ENCODE measurements around the gene AP2A2. TPM values are rescaled to one million over a fixed set of nuclear protein-coding genes. Genes with fewer than 3 reads are reported as not detected.

The AP2A2 gene
- total RNA-seq, 2 experiments from 2014 or later: 24.9 to 43.0 TPM

GRCh38 chr11:1005928-1006327, 80.3 kb downstream of the AP2A2 start:
- Histone ChIP-seq H3K36me3 (ENCODE audit: insufficient read depth, low read length) (peaks cover 44% of the 10 kb centered on the region; the same call in 1 of the 2 replicates), H4K20me1 (ENCODE audit: insufficient read depth, low read length) (no peaks in the 10 kb centered on the region), H3K4me2 (ENCODE audit: low read length) (no peak overlapping the region), H3K4me1 (ENCODE audit: insufficient read depth, low read length, poor library complexity, severe bottlenecking) (no peaks in the 10 kb centered on the region), H3K79me2 (ENCODE audit: insufficient read depth, low read depth, low read length) (no peaks in the 10 kb centered on the region), H2AFZ (ENCODE audit: low read length) (no peak overlapping the region), H3K9me2 (ENCODE audit: insufficient read depth, low read length) (no peaks in the 10 kb centered on the region), H3K4me3 (ENCODE audit: low read depth, low read length, poor library complexity, severe bottlenecking) (no peak overlapping the region), H3K27ac (ENCODE audit: low read depth, low read length, poor library complexity, severe bottlenecking) (no peak overlapping the region), H3K9me3 (ENCODE audit: low read length) (no peaks in the 10 kb centered on the region)
- no TSS peak for BruUV-seq (replicated peaks)
- ChIA-PET CTCF (ENCODE audit: unreplicated experiment) (no interaction called here), POLR2A (no interaction called here)
- intact Hi-C loops (cut with micrococcal nuclease; ENCODE audit: unreplicated experiment): no loop called here
- no peak for DNase-seq (ENCODE audit: low spot score)
- TF ChIP-seq CTCF (conservative IDR thresholded peaks at IDR 0.05; ENCODE audit: low read length) (no peak), EZH2phosphoT487 (IDR thresholded peaks at IDR 0.05; ENCODE audit: borderline replicate concordance, low read depth, low read length) (no peak)

- Histone ChIP-seq H3K4me2 (ENCODE audit: low read length) (no peak overlapping the region), H3K36me3 (ENCODE audit: insufficient read depth, low read length) (peaks cover 44% of the 10 kb centered on the region; the same call in 1 of the 2 replicates), H3K4me1 (ENCODE audit: insufficient read depth, low read length, poor library complexity, severe bottlenecking) (no peaks in the 10 kb centered on the region), H2AFZ (ENCODE audit: low read length) (no peak overlapping the region), H3K27ac (ENCODE audit: low read depth, low read length, poor library complexity, severe bottlenecking) (no peak overlapping the region), H3K9me3 (ENCODE audit: low read length) (no peaks in the 10 kb centered on the region), H3K9me2 (ENCODE audit: insufficient read depth, low read length) (no peaks in the 10 kb centered on the region), H3K79me2 (ENCODE audit: insufficient read depth, low read depth, low read length) (no peaks in the 10 kb centered on the region), H4K20me1 (ENCODE audit: insufficient read depth, low read length) (no peaks in the 10 kb centered on the region), H3K4me3 (ENCODE audit: low read depth, low read length, poor library complexity, severe bottlenecking) (no peak overlapping the region)
- CTCF ChIA-PET (ENCODE audit: unreplicated experiment): no interaction called here
- TF ChIP-seq EZH2phosphoT487 (IDR thresholded peaks at IDR 0.05; ENCODE audit: borderline replicate concordance, low read depth, low read length) (no peak), CTCF (conservative IDR thresholded peaks at IDR 0.05; ENCODE audit: low read length) (no peak)
- intact Hi-C loops (cut with micrococcal nuclease; ENCODE audit: unreplicated experiment): no loop called here
- no TSS peak for BruUV-seq (replicated peaks)
- no peak for DNase-seq (ENCODE audit: low spot score)
- POLR2A ChIA-PET: no interaction called here
Measured at GRCh38 chr11:1006762-1007161, 81.1 kb downstream of the AP2A2 start.

GRCh38 chr11:1007279-1007678, 81.6 kb downstream of the AP2A2 start:
- no TSS peak for BruUV-seq (replicated peaks)
- peaks cover 39% of the 10 kb centered on the region; the same call in 1 of the 2 replicates for H3K36me3 ChIP-seq (ENCODE audit: insufficient read depth, low read length)

More at GRCh38 chr11:1007279-1007678, 81.6 kb downstream of the AP2A2 start:
- ChIA-PET POLR2A (no interaction called here), CTCF (ENCODE audit: unreplicated experiment) (no interaction called here)
- no peaks in the 10 kb centered on the region for H3K9me2 ChIP-seq (ENCODE audit: insufficient read depth, low read length)
- no peak for TF ChIP-seq CTCF (conservative IDR thresholded peaks at IDR 0.05; ENCODE audit: low read length)
- no peak for TF ChIP-seq EZH2phosphoT487 (IDR thresholded peaks at IDR 0.05; ENCODE audit: borderline replicate concordance, low read depth, low read length)
- no peak overlapping the region for H3K4me2 ChIP-seq (ENCODE audit: low read length)
- no peak for DNase-seq (ENCODE audit: low spot score)
- H3K9me3 ChIP-seq (ENCODE audit: low read length): no peaks in the 10 kb centered on the region
- intact Hi-C loops (cut with micrococcal nuclease; ENCODE audit: unreplicated experiment): no loop called here
- H3K27ac ChIP-seq (ENCODE audit: low read depth, low read length, poor library complexity, severe bottlenecking): no peak overlapping the region
- no peak overlapping the region for H3K4me3 ChIP-seq (ENCODE audit: low read depth, low read length, poor library complexity, severe bottlenecking)
- H2AFZ ChIP-seq (ENCODE audit: low read length): no peak overlapping the region
- H4K20me1 ChIP-seq (ENCODE audit: insufficient read depth, low read length): no peaks in the 10 kb centered on the region
- H3K4me1 ChIP-seq (ENCODE audit: insufficient read depth, low read length, poor library complexity, severe bottlenecking): no peaks in the 10 kb centered on the region
- no peaks in the 10 kb centered on the region for H3K79me2 ChIP-seq (ENCODE audit: insufficient read depth, low read depth, low read length)

Measured in OCI-LY7 (cell line).